ENCODE results near the gene LCORL.

DNA sequence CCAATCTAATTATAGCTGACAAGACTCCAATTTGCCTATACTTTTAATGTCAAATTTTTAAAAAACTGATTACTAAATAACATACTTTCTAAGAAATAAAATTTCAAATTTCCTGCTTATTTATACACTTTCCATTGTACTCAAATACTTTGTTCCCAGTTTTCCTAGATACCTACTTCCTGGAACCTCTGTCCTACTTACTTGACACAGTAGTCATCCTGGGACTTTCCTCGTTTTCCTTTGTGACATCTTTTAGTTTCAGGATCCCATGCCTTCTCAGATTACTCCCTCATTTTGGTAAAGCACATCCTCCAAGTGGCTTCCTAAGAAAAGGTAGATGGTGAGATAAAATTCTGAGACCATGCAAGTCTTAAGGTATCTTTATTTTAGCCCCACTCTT, 226.8 kb downstream of the LCORL start:
- TF ChIP-seq, protein P1, sequence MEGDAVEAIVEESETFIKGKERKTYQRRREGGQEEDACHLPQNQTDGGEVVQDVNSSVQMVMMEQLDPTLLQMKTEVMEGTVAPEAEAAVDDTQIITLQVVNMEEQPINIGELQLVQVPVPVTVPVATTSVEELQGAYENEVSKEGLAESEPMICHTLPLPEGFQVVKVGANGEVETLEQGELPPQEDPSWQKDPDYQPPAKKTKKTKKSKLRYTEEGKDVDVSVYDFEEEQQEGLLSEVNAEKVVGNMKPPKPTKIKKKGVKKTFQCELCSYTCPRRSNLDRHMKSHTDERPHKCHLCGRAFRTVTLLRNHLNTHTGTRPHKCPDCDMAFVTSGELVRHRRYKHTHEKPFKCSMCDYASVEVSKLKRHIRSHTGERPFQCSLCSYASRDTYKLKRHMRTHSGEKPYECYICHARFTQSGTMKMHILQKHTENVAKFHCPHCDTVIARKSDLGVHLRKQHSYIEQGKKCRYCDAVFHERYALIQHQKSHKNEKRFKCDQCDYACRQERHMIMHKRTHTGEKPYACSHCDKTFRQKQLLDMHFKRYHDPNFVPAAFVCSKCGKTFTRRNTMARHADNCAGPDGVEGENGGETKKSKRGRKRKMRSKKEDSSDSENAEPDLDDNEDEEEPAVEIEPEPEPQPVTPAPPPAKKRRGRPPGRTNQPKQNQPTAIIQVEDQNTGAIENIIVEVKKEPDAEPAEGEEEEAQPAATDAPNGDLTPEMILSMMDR (IDR thresholded peaks at IDR 0.05; ENCODE audit: low read depth, low read length, poor library complexity, severe bottlenecking): no peak
- no peak for TF ChIP-seq EZH2phosphoT487 (IDR thresholded peaks at IDR 0.05; ENCODE audit: borderline replicate concordance, low read length)
